ENCODE results near the gene APBA3.

DNA sequence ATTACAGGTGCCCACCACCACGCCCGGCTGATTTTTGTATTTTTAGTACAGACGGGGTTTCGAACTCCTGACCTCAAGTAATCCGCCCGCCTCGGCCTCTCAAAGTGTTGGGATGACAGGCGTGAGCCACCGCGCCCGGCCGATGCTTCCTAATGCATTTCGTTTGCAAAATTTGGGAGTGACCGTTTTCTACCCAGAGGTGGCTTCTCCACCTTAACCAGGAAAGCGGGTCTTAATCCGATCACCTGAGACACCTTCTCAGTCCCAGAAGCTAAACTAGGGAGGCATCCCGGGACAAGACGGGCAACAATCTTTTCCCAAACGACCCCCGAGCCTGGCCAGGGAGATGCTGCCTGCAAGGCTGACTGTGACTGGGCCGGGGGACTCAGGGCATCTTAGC is 39.5 kb upstream of the APBA3 start:
- TF ChIP-seq, protein P1, sequence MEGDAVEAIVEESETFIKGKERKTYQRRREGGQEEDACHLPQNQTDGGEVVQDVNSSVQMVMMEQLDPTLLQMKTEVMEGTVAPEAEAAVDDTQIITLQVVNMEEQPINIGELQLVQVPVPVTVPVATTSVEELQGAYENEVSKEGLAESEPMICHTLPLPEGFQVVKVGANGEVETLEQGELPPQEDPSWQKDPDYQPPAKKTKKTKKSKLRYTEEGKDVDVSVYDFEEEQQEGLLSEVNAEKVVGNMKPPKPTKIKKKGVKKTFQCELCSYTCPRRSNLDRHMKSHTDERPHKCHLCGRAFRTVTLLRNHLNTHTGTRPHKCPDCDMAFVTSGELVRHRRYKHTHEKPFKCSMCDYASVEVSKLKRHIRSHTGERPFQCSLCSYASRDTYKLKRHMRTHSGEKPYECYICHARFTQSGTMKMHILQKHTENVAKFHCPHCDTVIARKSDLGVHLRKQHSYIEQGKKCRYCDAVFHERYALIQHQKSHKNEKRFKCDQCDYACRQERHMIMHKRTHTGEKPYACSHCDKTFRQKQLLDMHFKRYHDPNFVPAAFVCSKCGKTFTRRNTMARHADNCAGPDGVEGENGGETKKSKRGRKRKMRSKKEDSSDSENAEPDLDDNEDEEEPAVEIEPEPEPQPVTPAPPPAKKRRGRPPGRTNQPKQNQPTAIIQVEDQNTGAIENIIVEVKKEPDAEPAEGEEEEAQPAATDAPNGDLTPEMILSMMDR (IDR thresholded peaks at IDR 0.05) = no peak
- no peak for TF ChIP-seq POLR2A (IDR thresholded peaks at IDR 0.05)

Data from testis (tissue), 2 donors.